H1 (cell line): ENCODE measurements around the gene U2AF1L4. TPM values are rescaled to one million over a fixed set of nuclear protein-coding genes. Genes with fewer than 3 reads are reported as not detected.

Experiments used
- CTCF ChIA-PET: fragments of 300-600 bp; sonication (Branson Sonifier 250); formaldehyde crosslinking; loops from one replicate; lab custom pipeline; 2021; ENCODE audit not compliant: partially characterized antibody; lab: Charles Lee
- POLR2A ChIA-PET: fragments of 300-600 bp; sonication (Branson Sonifier 250); formaldehyde crosslinking; loops from one replicate; lab custom pipeline; 2021; ENCODE audit warnings: inconsistent platforms; ENCODE audit not compliant: partially characterized antibody; lab: Charles Lee
- DNase-seq, 2 experiments: peaks; one replicate each; pipeline versions ENCODE4 v3.0.0 to v3.0.0-alpha.2; 2010 to 2022; ENCODE audit warnings: low spot score in 2 of 2, low read depth in 1 of 2, mixed read lengths in 1 of 2
- FAIRE-seq: peaks from 2 replicates; lab custom pipeline; 2011; peaks lifted over from hg19 to GRCh38; lab: Jason Lieb, UNC
- H2AFZ ChIP-seq: 2 replicates; pipeline ENCODE4 v1.8.1; 2012; ENCODE audit warnings: low read length, inconsistent platforms
- H2AK5ac ChIP-seq: 2 replicates; pipeline ENCODE4 v1.6.1; 2013; ENCODE audit warnings: low read depth, low read length
- H2BK120ac ChIP-seq: replicated peaks from 2 replicates; pipeline ENCODE3; 2013; ENCODE audit warnings: low read depth, low read length, inconsistent platforms
- H2BK12ac ChIP-seq: 2 replicates; pipeline ENCODE4 v1.6.1; 2013; ENCODE audit warnings: low read depth, low read length
- H2BK15ac ChIP-seq: 2 replicates; pipeline ENCODE4 v1.6.1; 2013; ENCODE audit warnings: low read length
- H2BK20ac ChIP-seq: 2 replicates; pipeline ENCODE4 v1.6.1; 2013; ENCODE audit warnings: low read length
- H2BK5ac ChIP-seq: 2 replicates; pipeline ENCODE4 v1.6.1; 2013; ENCODE audit warnings: low read depth, low read length
- H3K14ac ChIP-seq: 2 replicates; pipeline ENCODE4 v1.6.1; 2013; ENCODE audit warnings: inconsistent platforms; ENCODE audit not compliant: insufficient read length
- H3K18ac ChIP-seq: 2 replicates; pipeline ENCODE4 v1.6.1; 2013; ENCODE audit warnings: low read length; ENCODE audit errors: extremely low read depth
- H3K23ac ChIP-seq: 2 replicates; pipeline ENCODE4 v1.6.1; 2013; ENCODE audit warnings: inconsistent platforms; ENCODE audit not compliant: insufficient read length
- H3K23me2 ChIP-seq: 2 replicates; pipeline ENCODE4 v1.6.1; 2013; ENCODE audit warnings: low read depth, low read length
- H3K27ac ChIP-seq: 2 replicates; pipeline ENCODE4 v1.6.1; 2011; ENCODE audit warnings: low read depth, low read length, inconsistent platforms
- H3K27me3 ChIP-seq, 4 experiments: replicated peaks in 1 of 4; 1 replicate in 1 of 4; 2 replicates in 3 of 4; pipeline versions ENCODE4 v1.6.1 to v1.8.1; 2011 to 2013; ENCODE audit warnings: low read length in 3 of 4, mild to moderate bottlenecking in 3 of 4, inconsistent platforms in 2 of 4, mixed read lengths in 2 of 4, moderate library complexity in 1 of 4; ENCODE audit not compliant: control insufficient read depth in 3 of 4, insufficient read depth in 3 of 4; ENCODE audit errors: extremely low read depth in 1 of 4
- H3K36me3 ChIP-seq, 4 experiments: 2 replicates each; pipeline versions ENCODE4 v1.6.1 to v1.8.1; 2011 to 2013; ENCODE audit warnings: mild to moderate bottlenecking in 4 of 4, low read length in 3 of 4, moderate library complexity in 2 of 4, control low read depth in 1 of 4, inconsistent platforms in 1 of 4; ENCODE audit not compliant: insufficient read depth in 4 of 4, control insufficient read depth in 2 of 4
- H3K4ac ChIP-seq: replicated peaks from 2 replicates; pipeline ENCODE3; 2013; ENCODE audit warnings: low read length, low read depth, mixed read lengths, inconsistent platforms; ENCODE audit not compliant: insufficient read length
- H3K4me1 ChIP-seq, 4 experiments: replicated peaks in 1 of 4; 1 replicate in 1 of 4; 2 replicates in 3 of 4; pipeline versions ENCODE4 v1.6.1 to v1.8.1; 2011 to 2013; ENCODE audit warnings: low read length in 3 of 4, inconsistent platforms in 2 of 4, mixed read lengths in 1 of 4; ENCODE audit not compliant: insufficient read depth in 4 of 4, control insufficient read depth in 3 of 4
- H3K4me2 ChIP-seq, 2 experiments: 2 replicates each; pipeline versions ENCODE4 v1.6.1 to v1.8.1; 2011 to 2013; ENCODE audit warnings: low read depth in 2 of 2, low read length in 2 of 2, control low read depth in 1 of 2, inconsistent platforms in 1 of 2, mild to moderate bottlenecking in 1 of 2; ENCODE audit not compliant: insufficient read depth in 1 of 2
- H3K4me3 ChIP-seq, 4 experiments: fragments of 200-600, 300-600 bp in 1 of 4; sonication (generic), shearing (Covaris generic), sonication (Bioruptor Twin) in 1 of 4; 2 replicates each; pipeline versions ENCODE4 v1.5.1 to v1.8.1; 2011 to 2016; ENCODE audit warnings: low read length in 4 of 4, low read depth in 3 of 4, control low read depth in 2 of 4, inconsistent platforms in 2 of 4, mild to moderate bottlenecking in 2 of 4, mixed read lengths in 1 of 4, moderate library complexity in 1 of 4; ENCODE audit not compliant: insufficient read depth in 2 of 4; ENCODE audit errors: extremely low read depth in 1 of 4
- H3K56ac ChIP-seq: replicated peaks from 2 replicates; pipeline ENCODE3; 2013; ENCODE audit warnings: low read depth, mild to moderate bottlenecking, mixed read lengths, low read length, inconsistent platforms; ENCODE audit not compliant: insufficient read length
- H3K79me1 ChIP-seq: 2 replicates; pipeline ENCODE4 v1.6.1; 2013; ENCODE audit warnings: low read depth, low read length, control low read depth
- H3K79me2 ChIP-seq, 2 experiments: 2 replicates each; pipeline versions ENCODE4 v1.6.1 to v1.8.1; 2012 to 2013; ENCODE audit warnings: low read length in 2 of 2, mild to moderate bottlenecking in 2 of 2, inconsistent platforms in 1 of 2; ENCODE audit not compliant: insufficient read depth in 2 of 2, control insufficient read depth in 1 of 2
- H3K9ac ChIP-seq, 4 experiments: replicated peaks in 1 of 4; 1 replicate in 1 of 4; 2 replicates in 3 of 4; pipeline versions ENCODE4 v1.6.1 to v1.8.1; 2011 to 2013; ENCODE audit warnings: low read depth in 3 of 4, low read length in 3 of 4, control low read depth in 2 of 4, mild to moderate bottlenecking in 2 of 4, moderate library complexity in 2 of 4, inconsistent platforms in 1 of 4; ENCODE audit errors: extremely low read depth in 1 of 4
- H3K9me3 ChIP-seq, 2 experiments: 2 replicates each; pipeline versions ENCODE4 v1.6.1 to v1.8.1; 2012 to 2013; ENCODE audit warnings: mild to moderate bottlenecking in 2 of 2, moderate library complexity in 2 of 2, control low read depth in 1 of 2, inconsistent platforms in 1 of 2, low read depth in 1 of 2, low read length in 1 of 2, mixed read lengths in 1 of 2; ENCODE audit not compliant: insufficient read depth in 2 of 2
- H4K20me1 ChIP-seq, 2 experiments: replicated peaks in 1 of 2; 2 replicates each; pipeline versions ENCODE3 to v1.8.1; 2011 to 2013; ENCODE audit warnings: inconsistent platforms in 2 of 2, low read length in 2 of 2, mild to moderate bottlenecking in 1 of 2; ENCODE audit not compliant: insufficient read depth in 2 of 2, control insufficient read depth in 1 of 2
- H4K5ac ChIP-seq: 2 replicates; pipeline ENCODE4 v1.6.1; 2013; ENCODE audit warnings: low read length, low read depth, mixed read lengths, inconsistent platforms; ENCODE audit not compliant: insufficient read length
- H4K8ac ChIP-seq: 2 replicates; pipeline ENCODE4 v1.8.0; 2013; ENCODE audit warnings: mild to moderate bottlenecking, moderate library complexity, low read length, inconsistent platforms; ENCODE audit not compliant: insufficient read depth; ENCODE audit errors: extremely low read depth
- H4K91ac ChIP-seq: replicated peaks from 2 replicates; pipeline ENCODE3; 2013; ENCODE audit warnings: low read length, mixed read lengths, inconsistent platforms; ENCODE audit not compliant: insufficient read length
- ASH2L ChIP-seq: fragments of 200-600, 300-600 bp; sonication (generic); IDR thresholded peaks from one replicate; pipeline ENCODE4 v1.7.1; 2017; ENCODE audit warnings: low read length
- BCL11A ChIP-seq, 2 experiments: IDR thresholded peaks; one replicate each; pipeline ENCODE4 v1.6.1; 2011; ENCODE audit warnings: low read depth in 2 of 2, low read length in 2 of 2, mild to moderate bottlenecking in 2 of 2
- FOSL1 ChIP-seq: IDR thresholded peaks from 2 replicates; pipeline ENCODE4 v1.6.1; 2011; ENCODE audit warnings: mild to moderate bottlenecking, low read depth, low read length, moderate library complexity; ENCODE audit not compliant: insufficient read depth
- MAFK ChIP-seq: IDR thresholded peaks from 2 replicates; pipeline ENCODE4 v1.6.1; 2012; ENCODE audit warnings: low read depth, mild to moderate bottlenecking, improper control_type of control experiment, low read length
- NRF1 ChIP-seq: IDR thresholded peaks from 2 replicates; pipeline ENCODE4 v1.6.1; 2011; ENCODE audit warnings: mild to moderate bottlenecking, low read depth, low read length, improper control_type of control experiment
- RAD21 ChIP-seq, 2 experiments: IDR thresholded peaks in 1 of 2; conservative IDR thresholded peaks in 1 of 2; 2 replicates each; pipeline ENCODE4 v1.6.1; 2011; ENCODE audit warnings: low read depth in 2 of 2, low read length in 2 of 2, improper control_type of control experiment in 1 of 2, inconsistent platforms in 1 of 2, mild to moderate bottlenecking in 1 of 2, moderate library complexity in 1 of 2
- RFX5 ChIP-seq: IDR thresholded peaks from 2 replicates; pipeline ENCODE4 v1.6.1; 2011; ENCODE audit warnings: low read depth, low read length, improper control_type of control experiment, borderline replicate concordance
- SIN3A ChIP-seq, 2 experiments: IDR thresholded peaks in 1 of 2; conservative IDR thresholded peaks in 1 of 2; 2 replicates each; pipeline ENCODE4 v1.6.1; 2011 to 2012; ENCODE audit warnings: low read length in 2 of 2, improper control_type of control experiment in 1 of 2, low read depth in 1 of 2, mild to moderate bottlenecking in 1 of 2
- SRF ChIP-seq: IDR thresholded peaks from 2 replicates; pipeline ENCODE4 v1.6.1; 2011; ENCODE audit warnings: mild to moderate bottlenecking, low read depth, low read length, moderate library complexity
- SUZ12 ChIP-seq: fragments of 200-600 bp; sonication (generic); IDR thresholded peaks from 2 replicates; pipeline ENCODE4 v1.6.1; 2012; ENCODE audit warnings: mild to moderate bottlenecking, inconsistent platforms, low read length, moderate library complexity, mixed read lengths
- TEAD4 ChIP-seq: IDR thresholded peaks from 2 replicates; pipeline ENCODE4 v1.6.1; 2012; ENCODE audit warnings: low read depth, low read length, inconsistent platforms, mixed read lengths
- YY1 ChIP-seq: IDR thresholded peaks from 2 replicates; pipeline ENCODE4 v1.6.1; 2011; ENCODE audit warnings: low read depth, mild to moderate bottlenecking, low read length
- WGBS, 2 experiments: shearing (Covaris generic) in 1 of 2; methylation state at CpG; one replicate each; pipeline versions ENCODE4 v1.1.6 to v1.1.7; 2013 to 2015; ENCODE audit warnings: low lambda C conversion rate in 2 of 2, mixed read lengths in 2 of 2, inconsistent platforms in 1 of 2, low coverage in 1 of 2, missing lambda C conversion rate in 1 of 2; ENCODE audit not compliant: insufficient replicate concordance in 2 of 2, insufficient coverage in 1 of 2, insufficient read length in 1 of 2; ENCODE audit errors: extremely low coverage in 1 of 2, missing lambda C conversion rate in 1 of 2; 5-methylcytosine and 5-hydroxymethylcytosine counted together
- polyA plus RNA-seq, 7 experiments: library from polyadenylated mRNA; depleted of rRNA in 3 of 7; stranded (reverse) in 5 of 7; unstranded in 2 of 7; fragments of >200 nt in 5 of 7; fragments of 200-250 nt in 2 of 7; gene quantifications; 1 replicate in 5 of 7; 2 replicates in 1 of 7; 4 replicates in 1 of 7; pipeline versions ENCODE4 v1.2.1 to v1.2.3, GENCODE V29; 2011 to 2013; ENCODE audit warnings: missing spikeins in 2 of 7, mixed read lengths in 2 of 7
- total RNA-seq: library from RNA; stranded (reverse); fragmentation: NEBNext Ultra II Directional; extraction: Animal tissue kit (Norgen Biotek cat#: 25700); gene quantifications from 2 replicates; pipeline ENCODE4 v1.2.1, GENCODE V29; 2021

U2AF1L4 gene
- total and polyA plus RNA-seq, 2 of the 8 experiments (the other 6 are each of a cell fraction or from before 2014, with no cell fraction given) = 15.1 to 32.7 TPM

DNA sequence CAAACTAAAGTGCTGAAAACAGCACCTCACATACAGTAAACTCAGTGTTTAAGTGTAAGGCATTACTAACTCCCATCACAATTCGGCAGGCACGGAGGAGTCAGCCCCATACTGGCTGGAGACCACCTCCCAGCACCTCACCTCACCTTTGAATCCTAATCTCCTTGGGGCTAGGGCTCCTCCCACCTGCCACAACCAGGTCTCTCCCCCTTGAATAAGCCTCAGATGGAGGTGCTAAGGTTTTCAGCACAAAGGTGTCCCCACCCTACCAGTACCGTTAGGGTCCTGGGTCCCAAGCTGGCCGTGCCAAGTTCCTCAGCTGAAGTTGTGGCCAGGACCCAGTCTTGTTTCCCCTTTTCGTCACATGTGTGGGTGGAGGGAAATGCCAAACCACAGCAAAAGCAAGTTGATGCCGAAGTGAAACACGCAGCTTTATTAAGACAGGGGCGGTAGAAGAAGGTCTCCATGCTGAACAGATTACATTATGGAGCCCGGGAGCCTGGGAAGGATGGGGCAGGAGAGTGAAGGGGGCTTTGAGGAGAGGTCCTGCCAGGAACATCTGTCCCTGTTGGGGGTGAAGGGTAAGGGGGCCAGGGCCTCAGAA lies 3.0 kb downstream of the U2AF1L4 start, which contains the start of gene IGFLR1:
IGFLR1 (minus strand) TSS at position 332 of the 604 bp plus-strand sequence. CDS start 1,272 bp downstream, outside the sequence.
- Histone ChIP-seq H3K23ac (no peak within 1 kb of the TSS), H3K4me2 (peak within 1 kb of the TSS; percentile 70 to 78)
- 91% methylated on average over 9 of the region's 9 CpGs; no CpG with 5 or more reads in 1 of the 2 experiments for WGBS, 2 experiments
- no peak for TF ChIP-seq RAD21 (IDR thresholded peaks at IDR 0.05 in 1 of 2, conservative IDR thresholded peaks at IDR 0.05 in 1 of 2; ENCODE audit: low read depth in 2 of 2, low read length in 2 of 2)
- TF ChIP-seq BCL11A (IDR thresholded peaks at IDR 0.05; ENCODE audit: low read depth in 2 of 2, low read length in 2 of 2) = no peak
- no peak for TF ChIP-seq TEAD4
- no peak for TF ChIP-seq YY1
- no peak for TF ChIP-seq SUZ12
- TF ChIP-seq ASH2L = no peak
- TF ChIP-seq MAFK = no peak
- TF ChIP-seq SIN3A (conservative IDR thresholded peaks at IDR 0.05 in 1 of 2, IDR thresholded peaks at IDR 0.05 in 1 of 2; ENCODE audit: low read depth in 1 of 2, low read length in 2 of 2) = no peak
- TF ChIP-seq SRF = no peak
- no peak for TF ChIP-seq FOSL1
- no peak for TF ChIP-seq RFX5
- TF ChIP-seq NRF1 = no peak

More for the DNA sequence above, 3.0 kb downstream of the U2AF1L4 start, which contains the start of gene IGFLR1:
- H3K56ac ChIP-seq = no peak within 1 kb of the TSS
- H3K27ac ChIP-seq = no peak within 1 kb of the TSS
- CTCF ChIA-PET = interaction anchor here (0.6 to 8.9 kb wide), 5 partner anchors 10 to 76 kb away, joined by 3 to 80 read pairs (median 4); no protein-coding TSS in a partner anchor
- peak within 1 kb of the TSS; percentile 39; the same call in 1 of the 2 replicates for H2AK5ac ChIP-seq
- H4K5ac ChIP-seq = no peak within 1 kb of the TSS
- no peak within 1 kb of the TSS for H2AFZ ChIP-seq
- H2BK120ac ChIP-seq = no peak within 1 kb of the TSS
- peaks cover 0 to 7% of the 10 kb centered on the region in 2 experiments; a peak in 1 of 4 replicates for H3K79me2 ChIP-seq
- H4K8ac ChIP-seq = 0 out of 2 replicates have a peak within 1 kb of the TSS, but pooled peaks have one; percentile 39
- H4K20me1 ChIP-seq = peaks cover 0 to 9% of the 10 kb centered on the region in 2 experiments
- POLR2A ChIA-PET = interaction anchor here (0.7 to 1.1 kb wide), 2 partner anchors 24 to 51 kb away, joined by 3 to 5 read pairs; no protein-coding TSS in a partner anchor
- FAIRE-seq (no peak), DNase-seq (no peak)
- H3K23me2 ChIP-seq = peaks cover 17% of the 10 kb centered on the region; the same call in 1 of the 2 replicates
- peak within 1 kb of the TSS; percentile 72; the same call in 1 of the 2 replicates for H2BK15ac ChIP-seq
- H3K27me3 ChIP-seq = no peaks in the 10 kb centered on the region
- no peaks in the 10 kb centered on the region; the same call in none of the 2 replicates for H3K79me1 ChIP-seq
- H3K9ac ChIP-seq = peak within 1 kb of the TSS in 2 of 4 experiments; percentile 1; a peak in 2 of 7 replicates
- H2BK12ac ChIP-seq = peak within 1 kb of the TSS; percentile 60; the same call in 1 of the 2 replicates
- H3K18ac ChIP-seq = no peak within 1 kb of the TSS
- no peak within 1 kb of the TSS for H2BK5ac ChIP-seq
- H2BK20ac ChIP-seq = no peak within 1 kb of the TSS
- H3K4me1 ChIP-seq = peaks cover 0 to 6% (median 3%) of the 10 kb centered on the region in 4 experiments; a peak in 3 of 7 replicates
- H3K4me3 ChIP-seq = peak within 1 kb of the TSS; percentile 10 to 86 (median 54); a peak in 5 of 8 replicates
- H3K14ac ChIP-seq = no peak within 1 kb of the TSS
- peak within 1 kb of the TSS; percentile 79 for H4K91ac ChIP-seq
- H3K4ac ChIP-seq = peak within 1 kb of the TSS; percentile 37
- peaks cover 6 to 15% (median 9%) of the 10 kb centered on the region in 4 experiments; a peak in 5 of 8 replicates for H3K36me3 ChIP-seq
- no peaks in the 10 kb centered on the region for H3K9me3 ChIP-seq
